HepG2 (cell line): ENCODE data around the gene NKAIN4. TPM values are rescaled to one million over a fixed set of nuclear protein-coding genes. Genes with fewer than 3 reads are reported as not detected.

Source experiments
- CREM ChIP-seq, 2 experiments: sonication (generic) in 1 of 2; formaldehyde crosslinking in 1 of 2; IDR thresholded peaks; 2 replicates each; pipeline versions ENCODE4 v1.4.0 to v1.6.1; 2016 to 2020; ENCODE audit warnings: antibody characterized with exemption in 1 of 2, mild to moderate bottlenecking in 1 of 2, missing genetic modification reagents in 1 of 2
- CSRNP2 ChIP-seq: sonication (generic); formaldehyde crosslinking; conservative IDR thresholded peaks from 2 replicates; pipeline ENCODE4 v1.8.0; 2022; ENCODE audit warnings: low read depth, missing genetic modification reagents
- FOXJ3 ChIP-seq: sonication (generic); formaldehyde crosslinking; IDR thresholded peaks from 2 replicates; pipeline ENCODE4 v1.4.0; 2020; ENCODE audit warnings: missing genetic modification reagents, mild to moderate bottlenecking, borderline replicate concordance
- FUBP1 ChIP-seq: sonication (generic); formaldehyde crosslinking; IDR thresholded peaks from 2 replicates; pipeline ENCODE4 v1.5.1; 2020; ENCODE audit warnings: missing genetic modification reagents, mild to moderate bottlenecking, borderline replicate concordance
- KMT2B ChIP-seq: IDR thresholded peaks from 2 replicates; pipeline ENCODE4 v1.6.1; 2016; ENCODE audit warnings: missing genetic modification reagents, missing compliant biosample characterization
- MED8 ChIP-seq: sonication (generic); formaldehyde crosslinking; IDR thresholded peaks from 2 replicates; pipeline ENCODE4 v1.8.1; 2023; ENCODE audit warnings: mild to moderate bottlenecking, missing genetic modification reagents; ENCODE audit not compliant: insufficient replicate concordance
- MXD4 ChIP-seq: IDR thresholded peaks from 2 replicates; pipeline ENCODE4 v1.6.1; 2016; ENCODE audit warnings: mild to moderate bottlenecking, missing biosample characterization, missing genetic modification reagents
- NKX3-1 ChIP-seq: sonication (generic); formaldehyde crosslinking; IDR thresholded peaks from 2 replicates; pipeline ENCODE4 v1.5.0; 2020; ENCODE audit warnings: missing genetic modification reagents
- RBM39 ChIP-seq: fragments of 200-400 bp; formaldehyde crosslinking; IDR thresholded peaks from one replicate; pipeline ENCODE4 v1.6.1; 2018; ENCODE audit warnings: antibody characterized with exemption, mild to moderate bottlenecking, low read depth, low read length; ENCODE audit not compliant: poor library complexity, severe bottlenecking
- SATB2 ChIP-seq: sonication (generic); formaldehyde crosslinking; IDR thresholded peaks from 2 replicates; pipeline ENCODE4 v1.5.0; 2020; ENCODE audit warnings: missing genetic modification reagents
- SOX6 ChIP-seq, 2 experiments: fragments of 450-650 bp in 1 of 2; sonication (generic) in 1 of 2; formaldehyde crosslinking in 1 of 2; IDR thresholded peaks; 2 replicates each; pipeline versions ENCODE4 v1.4.0 to v1.6.1; 2017 to 2020; ENCODE audit warnings: antibody characterized with exemption in 1 of 2, mild to moderate bottlenecking in 1 of 2, missing genetic modification reagents in 1 of 2
- SRSF1 ChIP-seq: fragments of 200-400 bp; formaldehyde crosslinking; optimal IDR thresholded peaks from 2 replicates; pipeline ENCODE3; 2017; ENCODE audit warnings: mild to moderate bottlenecking, low read depth, low read length, moderate library complexity
- SUZ12 ChIP-seq: fragments of 150-350 bp; IDR thresholded peaks from 2 replicates; pipeline ENCODE4 v1.6.1; 2014; ENCODE audit warnings: low read depth, low read length
- ZIK1 ChIP-seq: sonication (generic); formaldehyde crosslinking; IDR thresholded peaks from 2 replicates; pipeline ENCODE4 v1.5.0; 2020; ENCODE audit warnings: mild to moderate bottlenecking, low read depth, missing genetic modification reagents, borderline replicate concordance
- ZKSCAN8 ChIP-seq: IDR thresholded peaks from 2 replicates; pipeline ENCODE4 v1.6.1; 2016; ENCODE audit warnings: borderline replicate concordance, missing genetic modification reagents, missing compliant biosample characterization
- ZNF44 ChIP-seq: sonication (generic); formaldehyde crosslinking; IDR thresholded peaks from 2 replicates; pipeline ENCODE4 v1.5.1; 2020; ENCODE audit warnings: mild to moderate bottlenecking, missing genetic modification reagents
- ZNF501 ChIP-seq: sonication (generic); formaldehyde crosslinking; IDR thresholded peaks from 2 replicates; pipeline ENCODE4 v1.5.1; 2020; ENCODE audit warnings: mild to moderate bottlenecking, moderate library complexity, missing genetic modification reagents
- ZNF629 ChIP-seq: sonication (generic); formaldehyde crosslinking; conservative IDR thresholded peaks from 2 replicates; pipeline ENCODE4 v1.5.0; 2020; ENCODE audit warnings: missing genetic modification reagents
- ZNF75D ChIP-seq: sonication (generic); formaldehyde crosslinking; IDR thresholded peaks from 2 replicates; pipeline ENCODE4 v1.8.1; 2023; ENCODE audit warnings: missing genetic modification reagents, mild to moderate bottlenecking, borderline replicate concordance
- ZNF776 ChIP-seq: sonication (generic); formaldehyde crosslinking; IDR thresholded peaks from 2 replicates; pipeline ENCODE4 v1.4.0; 2020; ENCODE audit warnings: mild to moderate bottlenecking, missing genetic modification reagents
- ZSCAN25 ChIP-seq: sonication (generic); formaldehyde crosslinking; IDR thresholded peaks from 2 replicates; pipeline ENCODE4 v1.8.0; 2022; ENCODE audit warnings: mild to moderate bottlenecking, missing genetic modification reagents
- polyA plus RNA-seq, 8 experiments: library from polyadenylated mRNA; depleted of rRNA in 3 of 8; stranded (reverse) in 7 of 8; unstranded in 1 of 8; fragments of >200 nt; fragmentation: Illumina TruSeq in 4 of 8; extraction: Trizol in 4 of 8; gene quantifications; 2 replicates each; pipeline versions ENCODE4 v1.2.1 to v1.2.3, GENCODE V29; 2011 to 2016; ENCODE audit warnings: low read depth in 4 of 8, missing spikeins in 1 of 8, mixed read lengths in 1 of 8; ENCODE audit not compliant: insufficient read depth in 1 of 8
- total RNA-seq, 5 experiments: library from RNA; depleted of rRNA; stranded (reverse); fragments of >200 nt; fragmentation: Illumina TruSeq; extraction: Trizol; gene quantifications; 2 replicates each; pipeline ENCODE4 v1.2.3, GENCODE V29; 2016; ENCODE audit warnings: low read depth in 1 of 5
- TF ChIP-seq, protein P1 (sequence below): sonication (generic); formaldehyde crosslinking; IDR thresholded peaks from 2 replicates; pipeline ENCODE4 v1.5.0; 2020; ENCODE audit warnings: missing genetic modification reagents, mild to moderate bottlenecking, borderline replicate concordance

NKAIN4 gene
- total and polyA plus RNA-seq, 2 of the 13 experiments (the other 11 are each of a cell fraction or from before 2014, with no cell fraction given): not detected

DNA sequence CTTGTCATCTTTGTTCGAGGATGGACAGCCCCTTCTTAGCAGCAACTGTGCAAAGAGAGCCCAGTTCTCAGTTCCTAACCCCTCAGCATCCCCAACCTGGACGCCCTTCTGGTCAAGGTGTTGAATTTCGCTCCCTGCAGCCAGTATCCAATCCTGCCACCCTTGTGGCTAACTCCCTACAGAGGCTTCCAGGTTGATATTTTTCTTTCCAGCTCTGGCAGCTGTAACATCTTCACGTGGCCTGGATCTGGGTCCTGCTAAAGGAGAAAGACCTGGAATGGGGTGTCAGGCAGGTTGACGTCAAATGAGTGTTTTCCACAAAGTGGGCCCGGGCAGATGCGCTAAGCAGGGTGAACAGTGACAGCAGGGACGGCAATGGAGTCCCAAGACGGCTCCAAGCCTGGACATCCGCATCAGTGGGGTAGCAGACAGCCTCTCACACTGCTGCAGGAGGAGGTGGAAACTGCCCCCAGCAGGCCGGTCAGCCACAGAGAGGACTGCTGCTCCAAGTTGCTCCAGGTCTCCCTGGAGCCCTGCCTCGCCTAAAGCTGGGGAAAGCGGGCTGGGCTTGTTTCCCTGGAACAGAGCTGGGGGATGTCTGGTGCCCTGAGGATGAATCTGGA, 37.3 kb downstream of the NKAIN4 start (continued):
- TF ChIP-seq RBM39 (no peak), FUBP1 (no peak), SRSF1 (peak; percentile 79), ZNF629 (no peak), ZKSCAN8 (no peak), CSRNP2 (no peak), NKX3-1 (no peak), CREM (IDR thresholded peaks at IDR 0.05) (no peak), CREM (CRISPR knock-in tag; IDR thresholded peaks at IDR 0.05) (no peak), SUZ12 (no peak), ZNF776 (CRISPR knock-in tag) (no peak), ZNF44 (CRISPR knock-in tag) (no peak), ZSCAN25 (CRISPR knock-in tag) (no peak), ZNF501 (no peak), SOX6 (IDR thresholded peaks at IDR 0.05) (no peak), SOX6 (CRISPR knock-in tag; IDR thresholded peaks at IDR 0.05) (no peak), MED8 (CRISPR knock-in tag) (peak; percentile 0), ZNF75D (CRISPR knock-in tag) (no peak), MXD4 (CRISPR knock-in tag) (no peak), SATB2 (CRISPR knock-in tag) (no peak), KMT2B (CRISPR knock-in tag) (no peak), FOXJ3 (CRISPR knock-in tag) (no peak), ZIK1 (CRISPR knock-in tag) (no peak)
- TF ChIP-seq, protein P1, sequence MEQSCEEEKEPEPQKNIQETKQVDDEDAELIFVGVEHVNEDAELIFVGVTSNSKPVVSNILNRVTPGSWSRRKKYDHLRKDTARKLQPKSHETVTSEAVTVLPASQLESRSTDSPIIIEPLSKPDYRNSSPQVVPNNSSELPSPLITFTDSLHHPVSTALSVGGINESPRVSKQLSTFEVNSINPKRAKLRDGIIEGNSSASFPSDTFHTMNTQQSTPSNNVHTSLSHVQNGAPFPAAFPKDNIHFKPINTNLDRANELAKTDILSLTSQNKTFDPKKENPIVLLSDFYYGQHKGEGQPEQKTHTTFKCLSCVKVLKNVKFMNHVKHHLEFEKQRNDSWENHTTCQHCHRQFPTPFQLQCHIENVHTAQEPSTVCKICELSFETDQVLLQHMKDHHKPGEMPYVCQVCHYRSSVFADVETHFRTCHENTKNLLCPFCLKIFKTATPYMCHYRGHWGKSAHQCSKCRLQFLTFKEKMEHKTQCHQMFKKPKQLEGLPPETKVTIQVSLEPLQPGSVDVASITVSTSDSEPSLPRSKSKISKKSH (CRISPR knock-in tag): peak; percentile 8; the same call in 1 of the 2 replicates
